GM12892 (cell line): ENCODE data around the gene ZNRD2.

Experiments used
- DNase-seq: peaks from one replicate; pipeline ENCODE4 v3.0.0; 2011; ENCODE audit not compliant: insufficient read length
- FAIRE-seq: peaks from 2 replicates; lab custom pipeline; 2011; peaks lifted over from hg19 to GRCh38; lab: Jason Lieb, UNC
- POLR2A ChIP-seq: IDR thresholded peaks from 2 replicates; pipeline ENCODE4 v1.6.1; 2011; ENCODE audit warnings: low read depth, low read length, control low read depth
- POLR2AphosphoS5 ChIP-seq: IDR thresholded peaks from 2 replicates; pipeline ENCODE4 v1.6.1; 2011; ENCODE audit warnings: low read depth, low read length, control low read depth
- TAF1 ChIP-seq: IDR thresholded peaks from 2 replicates; pipeline ENCODE4 v1.6.1; 2011; ENCODE audit warnings: low read depth, mild to moderate bottlenecking, control low read depth, low read length, borderline replicate concordance

Gene ZNRD2

DNA sequence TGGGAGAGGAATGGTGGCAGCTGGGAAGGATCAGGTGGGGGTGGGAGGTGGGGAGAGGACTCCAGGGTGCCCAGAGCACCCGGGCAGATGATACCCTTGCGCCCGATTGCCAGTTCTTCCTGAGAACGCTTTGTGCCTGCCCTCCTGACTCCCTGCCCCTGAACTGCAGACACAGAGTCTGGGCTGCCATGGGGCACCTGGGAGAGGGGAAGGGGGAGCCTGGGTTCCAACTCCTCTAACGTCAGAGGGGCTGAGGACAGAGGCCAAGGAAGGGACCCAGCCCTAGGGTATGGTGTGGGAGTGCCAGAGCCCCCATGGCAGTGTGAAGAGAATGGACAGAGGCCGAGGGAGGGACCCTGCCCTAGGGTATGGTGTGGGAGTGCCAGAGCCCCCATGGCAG, 26.2 kb downstream of the ZNRD2 start:
- TF ChIP-seq POLR2A (no peak), POLR2AphosphoS5 (no peak), TAF1 (no peak)
- DNase-seq (no peak), FAIRE-seq (no peak)

DNA sequence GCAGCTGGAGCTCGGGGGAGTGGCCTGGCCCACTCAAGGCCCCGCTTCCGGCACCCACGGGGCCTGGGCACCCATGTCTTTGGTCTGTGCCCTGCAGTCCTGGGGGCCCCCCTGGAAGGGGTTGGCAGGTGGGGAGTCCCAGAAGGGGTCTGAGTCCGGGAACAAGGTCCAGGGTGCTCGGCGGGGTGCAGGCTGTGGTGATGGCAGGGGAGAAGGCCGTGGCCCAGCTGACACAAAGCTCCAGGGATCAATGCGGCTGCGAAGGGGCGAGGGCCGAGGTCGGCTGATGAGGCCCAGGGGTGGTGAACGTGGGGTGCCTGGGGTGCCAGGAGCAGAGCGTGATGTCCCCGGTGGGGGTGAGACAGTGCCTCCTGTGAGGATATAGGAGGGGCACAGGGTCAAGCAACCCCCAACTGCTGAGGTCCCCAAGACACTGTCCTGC, 28.0 kb downstream of the ZNRD2 start:
- DNase-seq (no peak), FAIRE-seq (no peak)
- no peak for TF ChIP-seq POLR2A
- no peak for TF ChIP-seq POLR2AphosphoS5
- TF ChIP-seq TAF1 = no peak

DNA sequence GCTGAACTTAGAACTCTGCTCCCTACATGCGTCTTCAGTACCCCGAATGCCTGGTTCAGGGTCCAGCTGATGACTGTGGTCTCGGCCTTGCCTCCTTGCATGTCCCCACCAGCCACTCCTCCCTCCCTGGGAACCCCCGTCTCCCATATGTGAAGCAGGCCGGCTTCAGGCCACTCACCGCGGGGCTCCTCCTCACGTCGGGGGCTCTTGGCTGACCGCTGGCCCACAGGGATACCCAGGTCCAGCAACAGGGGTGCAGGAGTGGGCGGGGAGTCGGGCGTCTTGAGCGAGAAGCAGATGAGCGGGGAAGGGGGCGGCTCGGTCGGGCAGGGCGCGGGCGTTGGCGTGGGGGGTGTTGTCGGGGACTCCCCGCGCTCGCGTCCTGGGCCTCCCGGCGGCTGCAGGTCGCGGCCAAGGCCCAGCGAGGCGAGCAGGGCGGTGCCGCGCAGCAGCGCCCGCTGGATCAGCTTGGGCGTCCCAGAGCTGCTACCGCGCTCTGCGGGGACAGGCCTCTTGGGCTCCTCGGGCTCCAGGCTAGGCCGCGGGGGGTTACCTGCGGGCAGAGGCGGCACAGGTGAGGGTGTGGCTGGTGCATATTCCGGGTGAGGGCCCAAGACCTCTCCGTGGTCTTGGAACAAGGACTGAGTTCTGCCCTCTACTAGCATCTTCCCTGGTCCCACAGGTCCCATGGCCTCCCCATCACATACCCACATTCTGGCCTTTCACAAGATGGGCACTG, 29.1 kb downstream of the ZNRD2 start:
- DNase-seq (no peak), FAIRE-seq (no peak)
- TF ChIP-seq POLR2A (no peak), TAF1 (no peak), POLR2AphosphoS5 (no peak)

- DNase-seq = no peak
- TF ChIP-seq TAF1 (no peak), POLR2AphosphoS5 (no peak; the same call in 1 of the 2 replicates), POLR2A (no peak)
- no peak for FAIRE-seq
Observed at GRCh38 chr11:65599955-65600246, 29.6 kb downstream of the ZNRD2 start.

- TF ChIP-seq POLR2A (no peak), TAF1 (no peak), POLR2AphosphoS5 (no peak)
- DNase-seq (no peak), FAIRE-seq (no peak)
Observed at GRCh38 chr11:65604258-65604657, 34.0 kb downstream of the ZNRD2 start.

GRCh38 chr11:65606876-65607613, 36.8 kb downstream of the ZNRD2 start:
- FAIRE-seq (no peak), DNase-seq (no peak)
- no peak for TF ChIP-seq POLR2A
- TF ChIP-seq TAF1 = no peak
- no peak for TF ChIP-seq POLR2AphosphoS5

- FAIRE-seq = no peak
- TF ChIP-seq POLR2A (no peak), TAF1 (no peak), POLR2AphosphoS5 (no peak)
- DNase-seq = no peak
Observed at GRCh38 chr11:65607614-65608426, 37.5 kb downstream of the ZNRD2 start.

DNA sequence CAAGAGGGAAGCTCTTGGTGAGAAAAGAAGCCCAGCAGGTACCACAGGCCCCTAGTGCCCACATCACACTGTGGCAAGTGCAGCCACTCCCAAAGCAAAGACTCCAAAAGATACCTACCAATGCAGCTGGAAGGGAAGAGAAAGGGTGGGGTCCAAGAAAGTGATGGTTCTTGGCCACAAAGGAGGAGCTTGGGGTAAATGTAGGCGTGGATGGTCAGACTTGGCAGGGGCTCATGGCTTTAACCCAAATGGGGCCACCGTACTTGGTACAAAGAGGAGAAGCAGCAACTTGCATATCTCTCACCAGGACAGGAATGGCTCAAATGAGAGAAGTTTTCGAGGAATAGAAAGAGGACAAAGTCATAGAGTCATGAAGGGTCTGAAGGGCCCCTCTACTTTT, 39.0 kb downstream of the ZNRD2 start:
- no peak for FAIRE-seq
- TF ChIP-seq POLR2A = no peak
- no peak for TF ChIP-seq POLR2AphosphoS5
- TF ChIP-seq TAF1 = no peak
- no peak for DNase-seq

DNA sequence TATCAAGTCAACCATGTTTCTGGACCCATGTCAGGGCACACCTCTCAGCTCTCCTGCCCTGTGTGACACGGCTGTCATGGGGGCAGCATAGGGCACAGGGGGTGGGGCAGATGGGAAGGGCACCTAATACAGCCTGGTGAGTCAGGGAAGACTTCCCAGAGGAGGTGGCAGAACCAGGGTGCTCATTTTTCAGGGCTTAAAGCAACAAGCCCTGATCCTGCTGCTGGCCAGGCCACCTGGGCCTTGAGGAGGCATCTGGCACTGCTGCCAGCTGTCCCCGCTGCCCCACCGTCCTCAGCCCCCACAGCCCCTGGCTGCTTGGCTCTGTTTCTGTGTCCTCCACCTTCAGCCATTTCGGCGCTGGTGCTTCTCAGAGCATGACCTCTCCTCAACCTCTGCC, 39.4 kb downstream of the ZNRD2 start:
- TF ChIP-seq POLR2AphosphoS5 (no peak), POLR2A (no peak), TAF1 (no peak)
- DNase-seq = no peak
- FAIRE-seq = no peak

- FAIRE-seq (no peak), DNase-seq (no peak)
- TF ChIP-seq POLR2A = no peak
Observed at GRCh38 chr11:65610404-65610803, 40.1 kb downstream of the ZNRD2 start.

DNA sequence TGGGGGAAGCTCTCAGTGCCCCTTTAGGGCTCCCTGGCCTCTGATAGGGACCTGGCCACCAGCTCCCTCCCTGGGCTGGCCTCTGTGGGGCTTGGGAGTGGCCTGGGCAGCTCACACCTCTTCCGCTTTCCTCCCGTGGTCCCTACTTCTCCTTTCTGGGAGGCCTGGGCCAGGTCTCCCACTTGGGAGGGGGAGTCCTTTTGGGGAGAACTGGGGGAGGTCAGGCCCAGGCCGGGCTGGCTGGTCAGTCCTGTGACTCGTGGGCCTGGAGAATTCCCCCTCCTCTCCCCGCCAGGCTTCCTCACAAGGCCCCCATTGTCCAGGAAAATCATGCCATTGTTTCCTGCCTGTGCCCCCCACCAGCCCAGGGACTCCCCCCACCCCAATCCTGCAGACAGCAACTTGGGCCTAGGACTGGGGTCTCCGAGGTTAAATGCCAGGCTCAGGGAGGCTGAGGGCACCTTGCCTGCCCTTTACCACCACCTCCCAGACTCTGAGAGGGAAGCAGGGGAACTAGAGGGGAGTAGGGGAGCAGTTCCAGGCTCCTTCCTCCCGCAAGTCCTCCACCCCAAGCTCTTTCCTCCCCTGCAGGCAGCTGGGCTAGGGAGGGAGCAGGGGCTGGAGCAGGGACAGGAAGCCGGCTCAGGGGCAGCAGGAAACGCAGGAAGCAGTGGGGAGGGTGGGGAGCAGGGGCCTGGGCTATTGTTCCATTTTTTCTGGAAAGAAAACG, 40.9 kb downstream of the ZNRD2 start:
- no peak for TF ChIP-seq POLR2AphosphoS5
- no peak for TF ChIP-seq POLR2A
- TF ChIP-seq TAF1 = no peak
- no peak for FAIRE-seq
- no peak for DNase-seq
